GM23338 (cell line): ENCODE results near the gene EMX1. TPM values are rescaled to one million over a fixed set of nuclear protein-coding genes. Genes with fewer than 3 reads are reported as not detected.

Source experiments
- ATAC-seq: fragments of 200-7000 bp; cut with Tn5 transposase; 3 replicates; pipeline ENCODE4 v1.9.1; 2020
- DNase-seq: peaks from one replicate; pipeline ENCODE4 v3.0.0-alpha.2; 2015; ENCODE audit warnings: low spot score
- H2AFZ ChIP-seq: fragments of 200-600 bp; sonication (generic); 2 replicates; pipeline ENCODE4 v1.8.0; 2016; ENCODE audit warnings: antibody characterized with exemption, mild to moderate bottlenecking, moderate library complexity
- H3F3A ChIP-seq: fragments of 200-600 bp; sonication (generic); replicated peaks from 2 replicates; pipeline ENCODE4 v1.8.0; 2017; ENCODE audit warnings: antibody characterized with exemption, mixed run types, low read depth
- H3K27ac ChIP-seq: fragments of 200-600 bp; sonication (generic); 2 replicates; pipeline ENCODE4 v1.6.1; 2016; ENCODE audit warnings: low read depth
- H3K27me3 ChIP-seq: fragments of 200-600 bp; sonication (generic); 2 replicates; pipeline ENCODE4 v1.8.0; 2016; ENCODE audit warnings: mild to moderate bottlenecking, mixed run types, moderate library complexity; ENCODE audit not compliant: insufficient read depth
- H3K36me3 ChIP-seq: fragments of 200-600 bp; sonication (generic); 2 replicates; pipeline ENCODE4 v1.8.0; 2016; ENCODE audit warnings: mild to moderate bottlenecking; ENCODE audit not compliant: insufficient read depth
- H3K4me1 ChIP-seq: fragments of 200-600 bp; sonication (generic); 2 replicates; pipeline ENCODE4 v1.8.0; 2016; ENCODE audit warnings: mild to moderate bottlenecking, moderate library complexity; ENCODE audit not compliant: insufficient read depth
- H3K4me2 ChIP-seq: fragments of 200-600 bp; sonication (generic); 2 replicates; pipeline ENCODE4 v1.7.1; 2017; ENCODE audit warnings: mixed run types
- H3K4me3 ChIP-seq: fragments of 200-600 bp; sonication (generic); 2 replicates; pipeline ENCODE4 v1.6.1; 2016; ENCODE audit warnings: mixed run types
- H3K79me2 ChIP-seq: fragments of 200-600 bp; sonication (generic); replicated peaks from 2 replicates; pipeline ENCODE4 v1.8.0; 2017; ENCODE audit warnings: mild to moderate bottlenecking; ENCODE audit not compliant: insufficient read depth
- H3K9me2 ChIP-seq: fragments of 200-600 bp; sonication (generic); 2 replicates; pipeline ENCODE4 v1.8.0; 2017; ENCODE audit not compliant: insufficient read depth
- H4K20me1 ChIP-seq: fragments of 200-600 bp; sonication (generic); replicated peaks from 2 replicates; pipeline ENCODE4 v1.8.0; 2017; ENCODE audit warnings: mild to moderate bottlenecking; ENCODE audit not compliant: insufficient read depth
- H3K27ac Mint-ChIP-seq: 2 replicates; pipeline ENCODE4 v1.8.0; 2020; ENCODE audit warnings: inconsistent platforms, mild to moderate bottlenecking, moderate library complexity, mixed read lengths
- H3K27me3 Mint-ChIP-seq: 3 replicates; pipeline ENCODE4 v1.8.0; 2022; ENCODE audit warnings: low read depth, mild to moderate bottlenecking, moderate library complexity, mixed read lengths, inconsistent platforms; ENCODE audit not compliant: insufficient read depth, poor library complexity
- H3K36me3 Mint-ChIP-seq: 3 replicates; pipeline ENCODE4 v1.8.0; 2021; ENCODE audit warnings: low read depth, mild to moderate bottlenecking, inconsistent platforms, moderate library complexity, mixed read lengths
- H3K4me1 Mint-ChIP-seq: 3 replicates; pipeline ENCODE4 v1.8.0; 2020; ENCODE audit warnings: mild to moderate bottlenecking, inconsistent platforms, mixed read lengths
- H3K4me3 Mint-ChIP-seq: 3 replicates; pipeline ENCODE4 v1.8.0; 2021; ENCODE audit warnings: moderate library complexity, mild to moderate bottlenecking, inconsistent platforms, mixed read lengths
- H3K9me3 Mint-ChIP-seq: 3 replicates; pipeline ENCODE4 v1.8.0; 2020; ENCODE audit warnings: moderate library complexity, mild to moderate bottlenecking, inconsistent platforms, mixed read lengths
- EZH2phosphoT487 ChIP-seq: fragments of 200-600 bp; sonication (generic); IDR thresholded peaks from one replicate; pipeline ENCODE4 v1.8.1; 2018; ENCODE audit warnings: antibody characterized with exemption; ENCODE audit not compliant: unreplicated experiment
- NANOG ChIP-seq: IDR thresholded peaks from 2 replicates; pipeline ENCODE4 v1.6.1; 2016; ENCODE audit warnings: antibody characterized with exemption, borderline replicate concordance
- POLR2AphosphoS5 ChIP-seq: IDR thresholded peaks from 2 replicates; pipeline ENCODE4 v1.6.1; 2016; ENCODE audit warnings: antibody characterized with exemption, low read depth
- REST ChIP-seq: IDR thresholded peaks from one replicate; pipeline ENCODE4 v1.6.1; 2018; ENCODE audit warnings: antibody characterized with exemption; ENCODE audit not compliant: unreplicated experiment
- ZNF114 ChIP-seq: fragments of 250-450 bp; sonication (Bioruptor Pico); IDR thresholded peaks from 2 replicates; pipeline ENCODE4 v1.5.0; 2020; ENCODE audit warnings: mild to moderate bottlenecking, moderate library complexity
- ZNF331 ChIP-seq: fragments of 250-450 bp; sonication (Bioruptor Pico); IDR thresholded peaks from 2 replicates; pipeline ENCODE4 v1.5.0; 2020; ENCODE audit warnings: low read depth, mild to moderate bottlenecking, moderate library complexity
- ZNF462 ChIP-seq: fragments of 250-450 bp; sonication (Bioruptor Pico); IDR thresholded peaks from 2 replicates; pipeline ENCODE4 v1.5.0; 2020; ENCODE audit warnings: mild to moderate bottlenecking, moderate library complexity
- polyA plus RNA-seq: library from polyadenylated mRNA; unstranded; fragments of >200 nt; fragmentation: Nextera tagmentation; extraction: Ambion mirVana; gene quantifications from 2 replicates; pipeline ENCODE4 v1.2.1, GENCODE V29; 2016
- total RNA-seq: library from RNA; depleted of rRNA; stranded (reverse); fragments of >200 nt; shearing (Covaris generic); gene quantifications from 2 replicates; pipeline ENCODE4 v1.2.3, GENCODE V29; 2014

EMX1 gene
- total and polyA plus RNA-seq, 2 experiments from 2014 or later = 3.9 to 7.9 TPM

DNA sequence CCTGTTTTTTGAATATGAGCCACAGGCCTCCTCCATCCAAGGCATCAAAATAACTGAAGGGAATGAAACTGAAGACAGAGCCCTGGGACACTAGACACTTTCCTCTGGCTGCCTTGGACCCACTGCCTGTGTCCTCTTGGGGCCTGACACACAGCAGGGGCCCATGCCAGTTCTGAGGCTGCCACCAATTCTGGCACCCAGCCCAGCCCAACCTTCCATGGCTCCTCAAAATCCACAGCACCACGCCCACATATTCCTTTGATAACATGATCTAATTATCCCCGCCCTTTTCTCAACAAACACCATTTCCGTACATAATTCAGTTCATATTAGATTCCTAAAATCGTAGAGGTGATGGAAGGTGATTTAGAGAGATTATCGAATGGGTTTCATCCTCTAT is 64.2 kb downstream of the EMX1 start (continued):
- no peak for TF ChIP-seq ZNF462 (CRISPR knock-in tag)
- no peak for TF ChIP-seq ZNF114 (CRISPR knock-in tag)
- no peak for TF ChIP-seq POLR2AphosphoS5

GRCh38 chr2:72982219-72982618 is 64.9 kb downstream of the EMX1 start:
- Mint-ChIP-seq H3K27ac (no peak overlapping the region), H3K4me1 (peaks cover 14% of the 10 kb centered on the region), H3K4me3 (no peak overlapping the region), H3K36me3 (peaks cover 7% of the 10 kb centered on the region; the same call in 2 of the 3 replicates), H3K27me3 (peaks cover 8% of the 10 kb centered on the region), H3K9me3 (no peaks in the 10 kb centered on the region)
- Histone ChIP-seq H3K4me1 (no peaks in the 10 kb centered on the region), H3K27ac (no peak overlapping the region), H3K9me2 (no peaks in the 10 kb centered on the region), H3K79me2 (no peaks in the 10 kb centered on the region), H4K20me1 (no peaks in the 10 kb centered on the region), H3F3A (no peaks in the 10 kb centered on the region), H3K36me3 (no peaks in the 10 kb centered on the region), H3K27me3 (no peaks in the 10 kb centered on the region), H2AFZ (no peak overlapping the region), H3K4me2 (no peak overlapping the region), H3K4me3 (no peak overlapping the region)
- ATAC-seq = no peak
- no peak for DNase-seq
- TF ChIP-seq POLR2AphosphoS5 (no peak), ZNF114 (CRISPR knock-in tag) (no peak), REST (no peak), NANOG (no peak), EZH2phosphoT487 (no peak), ZNF331 (CRISPR knock-in tag) (no peak)
